Measurements from ENCODE around the gene AUP1.
"Not testable (repeated sequence)": the region's sequence is repeated elsewhere in the genome, so short reads cannot be mapped to it uniquely, and the experiment has no call there.

The AUP1 gene

DNA sequence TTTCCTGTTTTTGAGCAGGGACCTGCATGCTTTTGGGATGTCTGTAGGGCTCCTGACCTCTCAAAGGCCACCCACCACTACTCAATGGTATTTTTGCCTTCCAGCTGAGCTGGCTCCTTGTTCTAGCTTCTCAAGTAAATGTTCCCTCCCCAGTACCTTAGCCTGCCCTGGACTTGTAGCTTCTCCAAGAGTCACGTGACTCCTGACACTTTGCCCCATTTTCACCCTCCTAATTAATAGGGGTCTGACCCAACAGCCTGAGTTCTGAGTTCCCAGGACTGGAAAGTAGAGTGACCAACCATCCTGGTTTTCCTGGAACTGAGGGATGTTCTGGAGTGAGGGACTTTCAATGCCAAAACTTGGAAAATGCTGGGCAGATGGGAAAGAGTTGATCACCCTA, 34.1 kb downstream of the AUP1 start:
- no peak for DNase-seq

DNA sequence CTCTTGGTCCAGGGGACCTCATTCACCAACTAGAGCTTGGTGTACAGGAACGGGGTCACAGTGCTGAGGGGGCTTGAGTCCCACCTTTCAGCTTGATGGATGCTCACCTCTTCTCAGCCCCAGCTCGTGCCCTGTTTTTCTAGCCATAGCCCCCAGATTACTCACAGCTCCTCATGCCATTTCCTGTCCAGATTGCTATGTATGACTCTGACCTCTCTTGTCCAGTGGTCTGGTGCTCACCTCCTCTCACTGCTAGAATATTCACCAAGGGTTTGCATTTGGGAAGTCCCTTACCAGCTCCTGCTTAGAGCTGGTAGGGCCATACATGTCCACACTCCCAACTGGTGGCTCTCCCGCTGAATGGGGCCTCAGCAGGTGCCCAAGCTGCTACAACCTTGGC, 36.0 kb downstream of the AUP1 start:
- no peak for DNase-seq

DNA sequence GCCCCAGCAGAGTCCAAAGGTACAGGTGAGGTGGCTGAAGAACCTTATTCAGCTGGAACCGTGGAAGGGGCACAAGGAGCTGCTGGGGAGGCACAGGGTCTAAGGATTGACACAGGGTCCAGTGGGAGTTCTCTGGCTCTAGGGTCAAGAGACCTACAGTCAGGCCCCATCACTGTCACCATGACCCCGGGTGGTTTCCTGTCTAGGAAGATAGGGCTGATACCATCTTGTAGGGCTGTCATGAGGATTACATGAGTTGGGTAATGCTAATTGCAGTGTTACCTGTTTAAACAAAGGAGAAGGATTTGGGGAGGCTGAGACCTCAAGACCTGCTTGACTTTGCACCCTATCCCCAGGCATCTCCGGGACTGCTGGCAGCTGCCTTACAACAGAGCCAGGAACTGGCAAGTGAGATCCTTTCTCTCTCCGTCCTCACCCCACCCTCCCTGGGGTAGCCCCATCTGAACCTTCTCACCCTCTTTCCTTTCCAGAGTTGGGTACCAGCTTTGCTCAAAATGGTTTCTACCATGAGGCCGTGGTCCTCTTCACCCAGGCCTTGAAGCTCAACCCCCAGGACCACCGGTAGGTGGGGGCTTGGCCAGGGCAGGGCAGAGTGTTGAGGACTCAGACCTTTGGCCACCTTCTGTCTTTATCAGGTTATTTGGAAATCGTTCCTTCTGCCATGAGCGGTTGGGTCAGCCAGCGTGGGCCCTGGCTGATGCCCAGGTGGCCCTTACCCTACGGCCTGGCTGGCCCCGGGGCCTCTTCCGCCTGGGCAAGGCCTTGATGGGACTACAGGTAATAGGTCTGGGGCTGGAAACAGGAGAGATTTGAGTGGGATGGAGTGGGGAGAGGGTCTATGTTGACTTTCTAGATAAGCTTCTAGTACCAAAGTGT, 37.6 kb downstream of the AUP1 start:
- DNase-seq: no peak

DNA sequence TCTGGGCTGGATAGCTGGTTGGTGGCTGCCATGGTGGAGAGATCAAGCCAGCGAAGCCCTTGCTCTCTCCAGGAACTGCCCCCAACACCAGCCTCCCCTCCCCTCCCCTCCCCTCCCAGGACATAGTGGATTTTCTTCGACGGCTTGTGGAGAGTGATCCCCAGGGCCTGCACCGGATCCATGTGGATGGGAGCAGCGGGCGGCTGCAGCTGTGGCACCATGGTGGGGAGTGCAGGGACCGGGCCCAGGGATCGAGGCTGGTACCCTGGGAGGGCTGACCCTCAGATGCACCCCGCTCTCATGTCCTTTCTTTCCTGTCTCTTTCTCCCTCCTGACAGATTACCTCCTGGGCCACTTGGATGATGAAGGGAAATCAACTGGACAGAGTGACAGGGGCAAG, 39.6 kb downstream of the AUP1 start:
- no peak for DNase-seq

DNA sequence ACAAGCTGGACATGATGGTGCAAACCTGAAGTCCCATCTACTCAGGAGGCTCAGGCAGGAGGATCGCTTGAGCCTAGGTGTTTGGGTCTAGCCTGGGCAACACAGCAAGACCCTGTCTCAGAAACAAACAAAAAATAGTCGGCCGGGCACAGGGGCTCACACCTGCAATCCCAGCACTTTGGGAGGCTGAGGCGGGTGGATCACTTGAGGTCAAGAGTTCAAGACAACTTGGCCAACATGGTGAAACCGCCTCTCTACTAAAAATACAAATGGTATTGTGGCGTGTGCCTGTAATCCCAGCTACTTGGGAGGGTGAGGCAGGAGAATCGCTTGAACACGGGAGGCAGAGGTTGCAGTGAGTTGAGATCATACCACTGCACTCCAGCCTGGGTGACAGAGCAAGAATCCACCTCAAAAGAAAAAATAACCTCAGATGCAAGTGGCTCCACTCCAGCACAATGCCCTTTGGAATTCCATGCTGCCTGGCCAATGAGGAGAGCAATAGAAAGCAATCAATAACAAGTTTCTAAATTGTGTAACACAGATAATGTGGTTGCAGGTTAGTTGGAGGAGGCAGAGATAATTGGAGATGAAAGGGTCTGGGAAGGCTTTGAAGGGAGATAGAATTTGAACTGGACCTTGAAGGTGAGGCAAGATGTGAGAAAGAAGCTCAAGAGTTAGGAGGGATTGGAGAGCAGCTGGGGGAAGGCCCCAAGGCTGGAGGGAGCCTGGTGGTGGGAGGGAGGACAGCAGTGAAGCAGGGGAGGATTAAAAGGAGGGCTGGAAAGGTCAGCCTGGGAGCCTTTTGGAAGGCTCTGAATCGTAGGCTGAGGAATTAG, 40.6 kb downstream of the AUP1 start:
- no peak for DNase-seq

DNA sequence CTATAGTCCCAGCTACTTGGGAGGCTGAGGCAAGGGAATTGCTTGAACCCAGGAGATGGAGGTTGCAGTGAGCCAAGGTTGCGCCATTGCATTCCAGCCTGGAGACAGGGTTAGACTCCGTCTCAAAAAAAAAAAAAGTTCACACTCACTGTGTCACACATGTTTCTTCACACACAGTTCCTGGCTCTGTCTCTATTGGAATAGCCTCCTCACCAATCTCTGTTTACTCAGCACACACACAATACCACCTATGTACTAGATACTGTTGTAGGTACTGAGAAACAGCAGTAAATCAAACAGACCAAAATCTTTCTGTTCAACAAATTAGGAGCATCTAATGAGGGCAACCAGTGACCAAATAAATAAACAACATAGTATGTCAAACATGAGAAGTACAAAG, 43.4 kb downstream of the AUP1 start:
- DNase-seq: no peak

DNA sequence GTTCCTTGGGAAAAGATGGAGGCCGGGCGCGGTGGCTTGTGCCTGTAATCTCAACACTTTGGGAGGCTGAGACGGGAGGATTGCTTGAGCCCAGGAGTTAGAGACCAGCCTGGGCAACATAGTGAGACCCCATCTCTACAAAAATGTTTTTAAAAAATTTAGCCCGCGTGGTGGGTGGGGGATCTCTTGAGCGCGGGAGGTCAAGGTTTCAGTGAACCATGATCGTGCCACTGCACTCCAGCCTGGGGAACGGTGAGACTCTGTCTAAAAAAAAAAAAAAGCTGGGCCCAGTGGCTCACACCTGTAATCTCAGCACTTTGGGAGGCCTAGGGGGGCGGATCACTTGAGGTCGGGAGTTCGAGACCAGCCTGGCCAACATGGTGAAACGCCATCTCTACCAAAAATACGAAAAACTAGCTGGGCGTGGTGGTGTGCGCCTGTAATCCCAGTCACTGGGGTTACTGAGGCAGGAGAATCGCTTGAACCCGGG, 45.8 kb downstream of the AUP1 start:
- DNase-seq: not testable (repeated sequence)

DNA sequence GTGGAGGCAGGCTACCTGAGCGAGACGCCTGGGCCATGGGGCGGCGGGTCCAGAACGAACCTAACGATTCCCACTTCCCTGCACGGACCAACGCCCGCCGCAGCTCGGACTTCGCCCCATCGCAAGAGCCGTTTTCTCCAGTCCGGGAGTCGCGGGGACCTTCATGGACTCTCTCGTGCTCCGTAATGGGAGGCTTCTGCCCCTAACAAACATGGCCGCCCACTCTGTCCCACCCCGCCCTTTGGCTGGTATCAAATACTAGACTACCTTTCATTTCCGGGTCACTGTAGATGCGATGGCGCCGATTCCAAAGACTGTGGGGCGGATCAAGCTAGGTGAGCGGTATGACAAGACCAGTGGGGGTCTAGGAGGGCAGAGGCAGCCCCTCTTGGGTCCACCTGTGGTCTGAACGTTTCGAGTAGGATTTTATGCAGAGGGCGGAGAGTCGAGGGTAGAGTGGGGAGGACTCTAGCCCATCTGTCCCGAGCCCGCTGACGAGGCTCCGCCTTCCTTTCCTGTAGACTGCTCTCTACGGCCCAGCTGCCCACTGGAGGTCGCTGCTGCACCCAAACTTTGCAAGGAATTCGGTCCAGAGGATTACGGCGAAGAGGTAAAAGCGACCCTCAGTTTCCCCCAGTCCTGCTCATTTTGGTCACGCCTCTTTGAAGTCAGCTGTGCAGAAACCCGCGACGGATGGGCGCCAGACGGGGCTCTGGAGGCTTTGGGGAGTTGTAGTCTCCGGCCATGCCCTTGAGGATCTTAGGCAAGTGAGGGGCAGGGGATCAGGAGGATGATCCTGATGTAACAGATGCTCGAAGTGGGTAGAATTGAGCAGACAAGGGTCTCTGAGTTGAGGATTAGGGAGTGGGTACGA, 46.5 kb downstream of the AUP1 start, which contains the start of the genes CCDC142 and TTC31:
Gene CCDC142 (minus strand): TSS at position 198 of the 874 bp plus-strand sequence. CDS start 161 bp downstream, at position 37.
Gene TTC31 (plus strand): TSS at position 281 of the 874 bp plus-strand sequence. CDS start 15 bp downstream, at position 296.
- peak; percentile 80 to 86 (median 85) for DNase-seq

DNA sequence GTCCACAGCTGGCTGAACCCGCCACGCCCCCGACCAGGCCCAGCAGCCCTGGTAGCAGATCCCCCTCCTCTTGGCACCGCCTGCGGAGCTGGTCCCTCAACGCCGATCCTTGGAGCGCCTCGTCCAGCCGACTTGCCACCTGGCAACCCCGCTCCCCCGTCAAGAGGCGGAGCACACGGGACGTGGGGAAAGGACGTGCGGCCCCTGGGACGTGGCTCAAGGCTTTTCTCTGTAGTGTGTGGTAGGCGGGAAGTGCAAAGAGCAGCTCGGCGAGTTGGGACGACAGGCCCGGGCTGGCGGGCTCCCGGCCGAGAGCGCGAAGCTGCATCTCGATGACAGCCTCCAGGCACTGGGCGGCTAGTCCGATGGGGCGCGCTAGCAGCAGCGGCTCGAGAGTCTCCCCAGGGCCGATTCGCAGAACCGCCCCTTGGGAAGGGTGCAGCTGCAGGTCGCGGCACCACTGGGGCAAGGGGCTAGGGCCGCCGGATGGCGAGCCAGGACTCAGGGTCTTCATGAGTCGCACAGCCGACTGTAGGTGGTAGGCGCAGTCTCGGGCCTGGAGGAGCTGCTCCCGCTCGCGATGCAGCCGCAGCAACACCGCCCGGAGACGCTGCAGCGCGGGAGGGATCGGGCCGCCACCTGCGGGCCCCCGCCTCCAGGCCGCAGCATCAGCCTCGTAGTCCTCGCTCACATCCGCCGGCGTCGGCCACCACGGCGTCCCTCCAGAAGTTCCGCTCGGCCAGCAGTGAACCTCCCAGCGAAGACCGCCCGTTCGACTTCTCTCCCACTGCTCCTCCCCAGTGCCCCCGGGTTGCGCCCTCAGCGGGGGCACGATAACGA, 47.3 kb downstream of the AUP1 start:
- DNase-seq: peak in 2 of 4 experiments; percentile 54 to 61

DNA sequence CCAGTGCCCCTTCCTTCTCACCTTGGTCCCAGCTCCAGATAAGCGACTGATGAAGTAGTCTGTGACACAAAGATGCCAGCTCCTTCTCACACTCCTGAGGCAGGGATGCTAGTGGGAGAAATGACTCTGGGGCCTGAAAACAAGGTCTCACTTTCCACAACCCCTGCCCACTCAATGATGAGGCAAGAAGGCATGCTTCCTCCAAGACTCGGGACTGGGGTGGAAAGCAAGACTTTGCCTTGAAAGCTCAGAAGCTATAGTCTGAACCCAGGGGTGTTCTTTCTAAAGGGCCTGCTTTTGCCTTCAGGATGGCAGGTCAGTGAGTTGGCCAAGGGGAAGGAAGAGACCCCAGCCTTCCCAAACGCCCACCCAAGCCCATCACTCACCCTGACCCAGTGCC, 48.1 kb downstream of the AUP1 start:
- no peak for DNase-seq

Data from activated naive CD4-positive, alpha-beta T cell (primary cell).